Measurements from ENCODE around the gene SPIN1.

SPIN1 gene

DNA sequence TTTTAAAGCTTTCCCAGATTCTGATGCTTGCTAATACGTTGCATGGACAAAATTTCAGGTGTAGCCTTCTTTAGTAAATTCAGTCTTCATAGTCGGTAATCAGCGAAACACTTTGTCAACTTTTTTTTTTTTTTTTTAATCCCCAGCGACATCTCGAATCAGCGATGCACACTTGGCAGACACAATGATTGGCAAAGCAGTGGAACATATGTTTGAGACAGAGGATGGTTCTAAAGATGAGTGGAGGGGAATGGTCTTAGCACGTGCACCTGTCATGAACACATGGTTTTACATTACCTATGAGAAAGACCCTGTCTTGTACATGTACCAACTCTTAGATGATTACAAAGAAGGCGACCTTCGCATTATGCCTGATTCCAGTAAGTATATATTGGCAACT is 80.0 kb downstream of the SPIN1 start:
- no peak overlapping the region for H3K27ac ChIP-seq
- TF ChIP-seq ZFX (IDR thresholded peaks at IDR 0.05) (no peak), CTCF (conservative IDR thresholded peaks at IDR 0.05) (no peak)

DNA sequence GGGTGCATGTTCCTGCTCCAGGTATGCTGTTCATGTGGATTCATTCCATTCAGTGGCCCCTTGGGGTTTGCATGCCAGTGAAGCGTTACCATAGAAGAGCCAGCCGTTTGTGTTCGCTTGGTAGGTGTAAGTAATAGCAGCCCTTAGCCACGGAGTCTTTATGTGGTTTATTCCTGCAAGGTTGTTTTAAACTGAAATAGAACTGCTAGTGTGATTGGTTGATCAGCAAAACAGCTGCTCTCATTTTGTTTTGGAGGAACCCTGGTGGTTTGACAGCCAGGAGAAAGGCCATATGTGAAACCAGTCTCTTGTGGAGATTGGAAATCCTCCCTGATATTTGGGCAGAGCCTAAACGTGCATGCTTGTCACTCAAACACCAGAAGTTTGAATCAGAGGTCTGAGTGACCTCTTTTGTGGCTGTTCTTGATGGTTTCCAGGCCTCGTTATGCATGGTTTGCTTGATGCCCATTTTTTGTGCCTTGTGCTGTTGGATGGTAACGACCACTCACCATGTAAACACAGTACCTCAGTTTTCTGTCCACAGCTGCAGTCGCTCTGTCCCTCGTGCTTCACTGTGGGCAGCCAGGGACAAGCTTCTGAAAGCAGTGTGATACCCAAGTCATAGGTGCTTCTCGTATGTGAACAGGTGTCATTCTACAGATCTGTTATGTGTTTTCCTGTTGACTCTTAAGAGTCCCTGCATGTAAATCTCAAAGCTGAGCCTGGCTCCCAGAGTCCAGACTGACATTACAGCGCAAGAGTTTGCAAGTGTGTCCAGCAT is 88.4 kb downstream of the SPIN1 start:
- no peak overlapping the region for H3K27ac ChIP-seq
- TF ChIP-seq CTCF (conservative IDR thresholded peaks at IDR 0.05) (no peak), ZFX (IDR thresholded peaks at IDR 0.05) (no peak)

- H3K27ac ChIP-seq: no peak overlapping the region
- TF ChIP-seq ZFX (IDR thresholded peaks at IDR 0.05): no peak
- TF ChIP-seq CTCF (conservative IDR thresholded peaks at IDR 0.05): no peak
Observed at GRCh38 chr9:88477300-88477751, 89.1 kb downstream of the SPIN1 start.

- no peak overlapping the region for H3K27ac ChIP-seq
- TF ChIP-seq ZFX (IDR thresholded peaks at IDR 0.05): no peak
Observed at GRCh38 chr9:88478246-88478645, 90.0 kb downstream of the SPIN1 start.

DNA sequence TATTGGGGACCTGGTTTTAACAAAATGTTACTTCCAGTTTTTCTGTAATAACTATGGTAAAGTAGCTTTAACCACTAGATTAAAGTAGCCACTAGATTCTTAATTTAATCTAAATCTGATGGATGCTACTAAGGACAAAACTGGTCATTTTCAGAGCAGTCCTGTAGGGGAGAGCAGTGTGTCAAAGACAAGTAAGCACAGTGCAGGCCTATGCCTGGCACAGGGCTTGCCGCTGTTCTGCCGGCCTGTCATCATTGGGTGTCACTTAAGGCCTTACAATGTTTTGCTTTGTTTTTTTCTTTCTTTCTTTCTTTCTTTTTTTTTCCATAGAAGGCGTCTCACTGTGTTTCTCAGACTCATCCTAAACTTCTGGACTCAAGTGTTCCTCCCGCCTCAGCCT is 93.7 kb downstream of the SPIN1 start:
- H3K27ac ChIP-seq: no peak overlapping the region
- no peak for TF ChIP-seq ZFX (IDR thresholded peaks at IDR 0.05)
- TF ChIP-seq CTCF (conservative IDR thresholded peaks at IDR 0.05): no peak

- no peak overlapping the region for H3K27ac ChIP-seq
- TF ChIP-seq CTCF (conservative IDR thresholded peaks at IDR 0.05) (no peak), ZFX (IDR thresholded peaks at IDR 0.05) (no peak)
Observed at GRCh38 chr9:88488166-88488565, 99.9 kb downstream of the SPIN1 start.

- H3K27ac ChIP-seq: no peak overlapping the region
- TF ChIP-seq ZFX (IDR thresholded peaks at IDR 0.05): no peak
- no peak for TF ChIP-seq CTCF (conservative IDR thresholded peaks at IDR 0.05)
Observed at GRCh38 chr9:88494983-88495721, 106.9 kb downstream of the SPIN1 start.

Measured in C4-2B (cell line).